K562 (cell line): Measurements from ENCODE around the gene PLEKHM2. TPM values are rescaled to one million over a fixed set of nuclear protein-coding genes. Genes with fewer than 3 reads are reported as not detected.

Experiments
- ATAC-seq: fragments of 200-7000 bp; cut with Tn5 transposase; 3 replicates; pipeline ENCODE4 v1.9.1; 2020; ENCODE audit warnings: moderate library complexity
- BruUV-seq: library from RNA; stranded (reverse); fragments of 400-500 nt; replicated peaks from 2 replicates; lab custom pipeline; 2021; lab: Mats Ljungman, UMichigan
- CTCF ChIA-PET: fragments of 300-600 bp; formaldehyde crosslinking; extraction: SDS; loops from one replicate; lab custom pipeline; 2021; ENCODE audit warnings: low intra/inter-chr PET ratio; lab: Yijun Ruan, JAX
- POLR2A ChIA-PET: fragments of 300-600, 350-650 bp; sonication (Branson Sonifier 250); formaldehyde crosslinking; extraction: SDS; loops from one replicate; lab custom pipeline; 2021; ENCODE audit warnings: antibody characterized with exemption, inconsistent platforms; lab: Yijun Ruan, JAX
- DNase-seq, 4 experiments: peaks; one replicate each; pipeline versions ENCODE4 v3.0.0 to v3.0.0-alpha.2; 2011 to 2018; ENCODE audit warnings: low spot score in 3 of 4, mixed read lengths in 3 of 4; ENCODE audit errors: extremely low read depth in 1 of 4
- FAIRE-seq: peaks from 2 replicates; lab custom pipeline; 2011; peaks lifted over from hg19 to GRCh38; lab: Jason Lieb, UNC
- H2AFZ ChIP-seq: 2 replicates; pipeline ENCODE4 v1.6.0; 2011; ENCODE audit warnings: low read depth, low read length, control low read depth, inconsistent platforms
- H3K27ac ChIP-seq: fragments of 200-600 bp; 3 replicates; pipeline ENCODE4 v1.8.0; 2011; ENCODE audit warnings: low read depth, mild to moderate bottlenecking, control low read depth, inconsistent platforms, low read length, moderate library complexity, mixed read lengths; ENCODE audit errors: extremely low read depth
- H3K27me3 ChIP-seq, 2 experiments: fragments of 300-600 bp in 1 of 2; 2 replicates in 1 of 2; 3 replicates in 1 of 2; pipeline versions ENCODE4 v1.6.0 to v1.8.0; 2011; ENCODE audit warnings: inconsistent platforms in 2 of 2, low read length in 2 of 2, mild to moderate bottlenecking in 1 of 2, mixed read lengths in 1 of 2, moderate library complexity in 1 of 2; ENCODE audit not compliant: control insufficient read depth in 2 of 2, insufficient read depth in 2 of 2
- H3K36me3 ChIP-seq: fragments of 300-600 bp; 3 replicates; pipeline ENCODE4 v1.8.0; 2011; ENCODE audit warnings: mild to moderate bottlenecking, low read length, inconsistent platforms; ENCODE audit not compliant: control insufficient read depth, insufficient read depth
- H3K4me1 ChIP-seq, 2 experiments: fragments of 200-600 bp in 1 of 2; replicated peaks in 1 of 2; 2 replicates in 1 of 2; 3 replicates in 1 of 2; pipeline versions ENCODE4 v1.5.1 to v1.8.0; 2011; ENCODE audit warnings: inconsistent platforms in 2 of 2, low read length in 2 of 2, mild to moderate bottlenecking in 1 of 2, mixed read lengths in 1 of 2, moderate library complexity in 1 of 2; ENCODE audit not compliant: control insufficient read depth in 2 of 2, insufficient read depth in 2 of 2
- H3K4me2 ChIP-seq: 2 replicates; pipeline ENCODE4 v1.6.1; 2011; ENCODE audit warnings: low read length, control low read depth, inconsistent platforms, mixed read lengths; ENCODE audit not compliant: insufficient read depth
- H3K4me3 ChIP-seq: fragments of 200-600 bp; sonication (generic), shearing (Covaris generic); 2 replicates; pipeline ENCODE4 v1.5.1; 2016; ENCODE audit warnings: control low read depth, inconsistent platforms
- H3K79me2 ChIP-seq: fragments of 200-600 bp; 3 replicates; pipeline ENCODE4 v1.8.0; 2011; ENCODE audit warnings: low read length, inconsistent platforms; ENCODE audit not compliant: control insufficient read depth, insufficient read depth
- H3K9ac ChIP-seq, 2 experiments: 2 replicates each; pipeline versions ENCODE4 v1.6.0 to v1.6.1; 2011; ENCODE audit warnings: low read depth in 2 of 2, low read length in 2 of 2, control low read depth in 1 of 2, inconsistent platforms in 1 of 2, mild to moderate bottlenecking in 1 of 2, mixed read lengths in 1 of 2; ENCODE audit not compliant: insufficient read depth in 1 of 2
- H3K9me1 ChIP-seq: one replicate; pipeline ENCODE4 v1.6.0; 2011; ENCODE audit warnings: inconsistent platforms, mild to moderate bottlenecking, low read length, moderate library complexity; ENCODE audit not compliant: control insufficient read depth, insufficient read depth
- H3K9me3 ChIP-seq: replicated peaks from 2 replicates; pipeline ENCODE4 v1.5.1; 2011; ENCODE audit warnings: low read depth, low read length, inconsistent platforms; ENCODE audit not compliant: control insufficient read depth, insufficient read depth
- H4K20me1 ChIP-seq: replicated peaks from 2 replicates; pipeline ENCODE4 v1.6.1; 2011; ENCODE audit warnings: low read length, inconsistent platforms, mixed read lengths; ENCODE audit not compliant: control insufficient read depth, insufficient read depth
- CHD1 ChIP-seq: fragments of 200-600 bp; sonication (generic); IDR thresholded peaks from one replicate; pipeline ENCODE4 v1.6.1; 2012; ENCODE audit warnings: mild to moderate bottlenecking, moderate library complexity, low read length, inconsistent platforms
- CREBBP ChIP-seq: IDR thresholded peaks from one replicate; pipeline ENCODE4 v1.6.1; 2012; ENCODE audit warnings: low read depth, mild to moderate bottlenecking, control low read depth, inconsistent platforms, low read length
- HNRNPH1 ChIP-seq: fragments of 200-400 bp; formaldehyde crosslinking; optimal IDR thresholded peaks from 2 replicates; pipeline ENCODE3; 2017; ENCODE audit warnings: low read depth, mild to moderate bottlenecking, low read length, moderate library complexity
- MTF1 ChIP-seq: fragments of 250-450 bp; sonication (Bioruptor Pico); IDR thresholded peaks from 2 replicates; pipeline ENCODE4 v1.9.0; 2021; ENCODE audit warnings: moderate library complexity, mild to moderate bottlenecking, inconsistent platforms, borderline replicate concordance
- ZC3H8 ChIP-seq: fragments of 450-650 bp; IDR thresholded peaks from 2 replicates; pipeline ENCODE4 v1.6.1; 2017
- ZKSCAN3 ChIP-seq: fragments of 250-450 bp; sonication (Bioruptor Pico); IDR thresholded peaks from 2 replicates; pipeline ENCODE4 v1.4.0; 2020
- ZNF253 ChIP-seq: fragments of 250-450 bp; sonication (Bioruptor Pico); conservative IDR thresholded peaks from 2 replicates; pipeline ENCODE4 v1.6.1; 2021; ENCODE audit warnings: mild to moderate bottlenecking
- ZNF592 ChIP-seq: fragments of 450-650 bp; IDR thresholded peaks from 2 replicates; pipeline ENCODE4 v1.6.1; 2017; ENCODE audit warnings: antibody characterized with exemption, mild to moderate bottlenecking
- WGBS: fragments of 100-300 bp; shearing (Covaris generic); methylation state at CpG from one replicate; pipeline ENCODE4 v1.1.6; 2016; ENCODE audit warnings: low coverage, mixed read lengths; ENCODE audit not compliant: insufficient coverage; ENCODE audit errors: missing lambda C conversion rate; 5-methylcytosine and 5-hydroxymethylcytosine counted together
- in situ Hi-C: fragments of 300-500 bp; cut with MboI; formaldehyde crosslinking; loops from 4 replicates; pipeline ENCODE4 v1.15.0; 2018; ENCODE audit warnings: inconsistent platforms, mixed read lengths
- intact Hi-C: fragments of 100-400 bp; cut with micrococcal nuclease; formaldehyde crosslinking; loops from 2 replicates; pipeline ENCODE4 v1.14.2; 2022
- polyA plus RNA-seq, 8 experiments: library from polyadenylated mRNA; depleted of rRNA in 4 of 8; stranded (reverse) in 5 of 8; unstranded in 3 of 8; fragments of >200 nt; fragmentation: Nextera tagmentation in 2 of 8; fragmentation: Illumina TruSeq in 1 of 8; extraction: Ambion mirVana in 2 of 8; extraction: Trizol in 1 of 8; gene quantifications; 2 replicates each; pipeline versions ENCODE4 v1.2.1 to v1.2.3, GENCODE V29; 2011 to 2014; ENCODE audit warnings: inconsistent platforms in 1 of 8, missing spikeins in 1 of 8
- total RNA-seq, 7 experiments: library from RNA; depleted of rRNA in 6 of 7; stranded (reverse); fragments of >200 nt in 6 of 7; fragmentation: Illumina TruSeq in 2 of 7; extraction: Trizol in 2 of 7; gene quantifications; 2 replicates each; pipeline versions ENCODE4 v1.2.1 to v1.2.3, GENCODE V29; 2011 to 2021; ENCODE audit warnings: low replicate concordance in 1 of 7
- TF ChIP-seq, protein P1 (sequence below): fragments of 450-650 bp; IDR thresholded peaks from 2 replicates; pipeline ENCODE4 v1.6.1; 2018; ENCODE audit not compliant: partially characterized antibody
- TF ChIP-seq, protein P2 (sequence below): fragments of 200-400 bp; formaldehyde crosslinking; IDR thresholded peaks from 2 replicates; pipeline ENCODE4 v1.6.1; 2017; ENCODE audit warnings: mild to moderate bottlenecking, low read depth, low read length, moderate library complexity

PLEKHM2 gene
- total and polyA plus RNA-seq, 9 of the 15 experiments (the other 6 are each of a cell fraction or from before 2014, with no cell fraction given), result 0.27 to 63.7 (median 33.2) TPM

GRCh38 chr1:15730423-15730822, 46.3 kb downstream of the PLEKHM2 start:
- H2AFZ ChIP-seq, result no peak overlapping the region
- H3K9me1 ChIP-seq, result no peaks in the 10 kb centered on the region
- no peaks in the 10 kb centered on the region for H3K9me3 ChIP-seq
- DNase-seq (no peak), FAIRE-seq (no peak), ATAC-seq (no peak)
- peak overlapping the region in 1 of 2 experiments; percentile 56; a peak in 1 of 4 replicates for H3K9ac ChIP-seq
- no peak for TF ChIP-seq CHD1
- TF ChIP-seq, protein P1, sequence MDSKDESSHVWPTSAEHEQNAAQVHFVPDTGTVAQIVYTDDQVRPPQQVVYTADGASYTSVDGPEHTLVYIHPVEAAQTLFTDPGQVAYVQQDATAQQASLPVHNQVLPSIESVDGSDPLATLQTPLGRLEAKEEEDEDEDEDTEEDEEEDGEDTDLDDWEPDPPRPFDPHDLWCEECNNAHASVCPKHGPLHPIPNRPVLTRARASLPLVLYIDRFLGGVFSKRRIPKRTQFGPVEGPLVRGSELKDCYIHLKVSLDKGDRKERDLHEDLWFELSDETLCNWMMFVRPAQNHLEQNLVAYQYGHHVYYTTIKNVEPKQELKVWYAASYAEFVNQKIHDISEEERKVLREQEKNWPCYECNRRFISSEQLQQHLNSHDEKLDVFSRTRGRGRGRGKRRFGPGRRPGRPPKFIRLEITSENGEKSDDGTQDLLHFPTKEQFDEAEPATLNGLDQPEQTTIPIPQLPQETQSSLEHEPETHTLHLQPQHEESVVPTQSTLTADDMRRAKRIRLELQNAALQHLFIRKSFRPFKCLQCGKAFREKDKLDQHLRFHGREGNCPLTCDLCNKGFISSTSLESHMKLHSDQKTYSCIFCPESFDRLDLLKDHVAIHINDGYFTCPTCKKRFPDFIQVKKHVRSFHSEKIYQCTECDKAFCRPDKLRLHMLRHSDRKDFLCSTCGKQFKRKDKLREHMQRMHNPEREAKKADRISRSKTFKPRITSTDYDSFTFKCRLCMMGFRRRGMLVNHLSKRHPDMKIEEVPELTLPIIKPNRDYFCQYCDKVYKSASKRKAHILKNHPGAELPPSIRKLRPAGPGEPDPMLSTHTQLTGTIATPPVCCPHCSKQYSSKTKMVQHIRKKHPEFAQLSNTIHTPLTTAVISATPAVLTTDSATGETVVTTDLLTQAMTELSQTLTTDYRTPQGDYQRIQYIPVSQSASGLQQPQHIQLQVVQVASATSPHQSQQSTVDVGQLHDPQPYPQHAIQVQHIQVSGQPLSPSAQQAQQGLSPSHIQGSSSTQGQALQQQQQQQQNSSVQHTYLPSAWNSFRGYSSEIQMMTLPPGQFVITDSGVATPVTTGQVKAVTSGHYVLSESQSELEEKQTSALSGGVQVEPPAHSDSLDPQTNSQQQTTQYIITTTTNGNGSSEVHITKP, result no peak
- TF ChIP-seq, protein P2, sequence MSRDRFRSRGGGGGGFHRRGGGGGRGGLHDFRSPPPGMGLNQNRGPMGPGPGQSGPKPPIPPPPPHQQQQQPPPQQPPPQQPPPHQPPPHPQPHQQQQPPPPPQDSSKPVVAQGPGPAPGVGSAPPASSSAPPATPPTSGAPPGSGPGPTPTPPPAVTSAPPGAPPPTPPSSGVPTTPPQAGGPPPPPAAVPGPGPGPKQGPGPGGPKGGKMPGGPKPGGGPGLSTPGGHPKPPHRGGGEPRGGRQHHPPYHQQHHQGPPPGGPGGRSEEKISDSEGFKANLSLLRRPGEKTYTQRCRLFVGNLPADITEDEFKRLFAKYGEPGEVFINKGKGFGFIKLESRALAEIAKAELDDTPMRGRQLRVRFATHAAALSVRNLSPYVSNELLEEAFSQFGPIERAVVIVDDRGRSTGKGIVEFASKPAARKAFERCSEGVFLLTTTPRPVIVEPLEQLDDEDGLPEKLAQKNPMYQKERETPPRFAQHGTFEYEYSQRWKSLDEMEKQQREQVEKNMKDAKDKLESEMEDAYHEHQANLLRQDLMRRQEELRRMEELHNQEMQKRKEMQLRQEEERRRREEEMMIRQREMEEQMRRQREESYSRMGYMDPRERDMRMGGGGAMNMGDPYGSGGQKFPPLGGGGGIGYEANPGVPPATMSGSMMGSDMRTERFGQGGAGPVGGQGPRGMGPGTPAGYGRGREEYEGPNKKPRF, result no peak
- no peak for TF ChIP-seq HNRNPH1
- no peak for TF ChIP-seq ZKSCAN3 (CRISPR knock-in tag)
- TF ChIP-seq ZNF253 (CRISPR knock-in tag), result no peak
- TF ChIP-seq ZNF592, result no peak
- TF ChIP-seq CREBBP, result no peak
- no peak for TF ChIP-seq ZC3H8
- no peak for TF ChIP-seq MTF1 (CRISPR knock-in tag)
- H3K4me2 ChIP-seq, result no peak overlapping the region
- H3K79me2 ChIP-seq, result no peaks in the 10 kb centered on the region
- H3K27me3 ChIP-seq, result no peaks in the 10 kb centered on the region
- BruUV-seq, result no TSS peak
- WGBS, result 90% methylated on average over 14 of the region's 16 CpGs
- H3K4me1 ChIP-seq, result peaks cover 0 to 46% of the 10 kb centered on the region in 2 experiments; a peak in 1 of 5 replicates
- H3K36me3 ChIP-seq, result peaks cover 87% of the 10 kb centered on the region; the same call in 2 of the 3 replicates
- POLR2A ChIA-PET, result interaction anchor here (0.9 to 1.5 kb wide), 2 partner anchors 10 to 12 kb away, joined by 3 to 4 read pairs; no protein-coding TSS in a partner anchor
- intact Hi-C loops, result no loop called here
- CTCF ChIA-PET, result no interaction called here
- in situ Hi-C loops, result no loop called here
- no peak overlapping the region for H3K27ac ChIP-seq
- no peak overlapping the region for H3K4me3 ChIP-seq
- H4K20me1 ChIP-seq, result no peaks in the 10 kb centered on the region
